ENCODE data around the gene UNC5B. TPM values are rescaled to one million over a fixed set of nuclear protein-coding genes. Genes with fewer than 3 reads are reported as not detected.

The UNC5B gene
- total and polyA plus RNA-seq, 7 donors, result 1.4 to 12.7 (median 1.8) TPM

GRCh38 chr10:71209731-71210541, 2.4 kb upstream of the UNC5B start:
- H3K4me1 ChIP-seq, result peaks cover 0 to 33% (median 25%) of the 10 kb centered on the region in 4 donors
- intact Hi-C loops (cut with DNase I), result loop anchor here (2.0 to 10.0 kb wide), 4 partner anchors 77 to 805 kb away; partner anchors contain the start of genes EIF4EBP2 and SGPL1
- H3K9me3 ChIP-seq, result no peaks in the 10 kb centered on the region
- TF ChIP-seq POLR2A (IDR thresholded peaks at IDR 0.05), result no peak
- TF ChIP-seq POLR2AphosphoS5 (IDR thresholded peaks at IDR 0.05), result no peak
- TF ChIP-seq EP300 (IDR thresholded peaks at IDR 0.05), result no peak
- no peak for TF ChIP-seq CTCF (IDR thresholded peaks at IDR 0.05)
- WGBS, 2 donors, result 41 to 61% methylated on average over 5 of the region's 5 CpGs
- no peaks in the 10 kb centered on the region for H3K36me3 ChIP-seq
- DNase-seq, result no peak
- H3K27ac ChIP-seq, result no peak overlapping the region
- peaks cover 16 to 33% (median 17%) of the 10 kb centered on the region in 3 donors for H3K27me3 ChIP-seq
- no peak overlapping the region for H3K4me3 ChIP-seq

- H3K4me1 ChIP-seq, result peaks cover 0 to 33% (median 25%) of the 10 kb centered on the region in 4 donors
- H3K9me3 ChIP-seq, result no peaks in the 10 kb centered on the region
- WGBS, 2 donors, result 21 to 66% methylated on average over 5 of the region's 5 CpGs
- TF ChIP-seq POLR2A (IDR thresholded peaks at IDR 0.05), result no peak
- TF ChIP-seq POLR2AphosphoS5 (IDR thresholded peaks at IDR 0.05), result no peak
- TF ChIP-seq EP300 (IDR thresholded peaks at IDR 0.05), result no peak
- TF ChIP-seq CTCF (IDR thresholded peaks at IDR 0.05), result no peak
- DNase-seq, result no peak
- peaks cover 16 to 37% (median 17%) of the 10 kb centered on the region in 3 donors for H3K27me3 ChIP-seq
- H3K36me3 ChIP-seq, result no peaks in the 10 kb centered on the region
- no peak overlapping the region for H3K4me3 ChIP-seq
- no peak overlapping the region for H3K27ac ChIP-seq
- intact Hi-C loops (cut with DNase I), result loop anchor here (2.0 to 10.0 kb wide), 3 partner anchors 280 to 806 kb away; partner anchors contain the start of genes EIF4EBP2 and SGPL1
Observed at GRCh38 chr10:71210542-71210871, 1.9 kb upstream of the UNC5B start.

GRCh38 chr10:71211053-71211452, 1.3 kb upstream of the UNC5B start:
- peaks cover 0 to 33% (median 25%) of the 10 kb centered on the region in 4 donors for H3K4me1 ChIP-seq
- H3K27me3 ChIP-seq, result peaks cover 16 to 37% (median 17%) of the 10 kb centered on the region in 3 donors
- WGBS, 2 donors, result 42 to 74% methylated on average over 4 of the region's 4 CpGs
- intact Hi-C loops (cut with DNase I), result loop anchor here (2.0 to 10.0 kb wide), 3 partner anchors 280 to 806 kb away; partner anchors contain the start of genes EIF4EBP2 and SGPL1
- H3K4me3 ChIP-seq, result no peak overlapping the region
- DNase-seq, result no peak
- H3K9me3 ChIP-seq, result no peaks in the 10 kb centered on the region
- H3K36me3 ChIP-seq, result no peaks in the 10 kb centered on the region
- no peak for TF ChIP-seq CTCF (IDR thresholded peaks at IDR 0.05)
- H3K27ac ChIP-seq, result no peak overlapping the region

GRCh38 chr10:71211775-71212317, 524 bp upstream of the UNC5B start:
- Histone ChIP-seq H3K4me3 (peak overlapping the region; percentile 8 to 81 (median 58)), H3K36me3 (no peaks in the 10 kb centered on the region), H3K27me3 (peaks cover 16 to 37% (median 17%) of the 10 kb centered on the region in 3 donors), H3K4me1 (peaks cover 0 to 36% (median 30%) of the 10 kb centered on the region in 4 donors), H3K9me3 (no peaks in the 10 kb centered on the region), H3K27ac (peak overlapping the region; percentile 68 to 86 (median 79))
- DNase-seq, result no peak
- TF ChIP-seq POLR2AphosphoS5 (IDR thresholded peaks at IDR 0.05), result no peak
- TF ChIP-seq CTCF (IDR thresholded peaks at IDR 0.05), result no peak
- TF ChIP-seq POLR2A (IDR thresholded peaks at IDR 0.05), result no peak
- TF ChIP-seq EP300 (IDR thresholded peaks at IDR 0.05), result no peak
- WGBS, 2 donors, result 1 to 7% methylated on average over 7 of the region's 7 CpGs
- intact Hi-C loops (cut with DNase I), result loop anchor here (1.0 to 10.0 kb wide), 4 partner anchors 54 to 807 kb away; partner anchors contain the start of genes EIF4EBP2 and SGPL1

Data from sigmoid colon (tissue), 7 donors.